SK-N-SH (cell line): Measurements from ENCODE around the gene ANKMY1. TPM values are rescaled to one million over a fixed set of nuclear protein-coding genes. Genes with fewer than 3 reads are reported as not detected.

ENCODE experiments used
- CTCF ChIA-PET: fragments of 300-600, 350-600 bp; formaldehyde crosslinking; extraction: SDS; loops from one replicate; lab custom pipeline; 2021; lab: Yijun Ruan, JAX
- POLR2A ChIA-PET: fragments of 350-600 bp; sonication (Branson Sonifier 250); formaldehyde crosslinking; extraction: SDS; loops from one replicate; lab custom pipeline; 2020; ENCODE audit warnings: antibody characterized with exemption, inconsistent platforms; lab: Yijun Ruan, JAX
- DNase-seq: peaks from one replicate; pipeline ENCODE4 v3.0.0; 2012
- H2AFZ ChIP-seq: fragments of 200-600 bp; sonication (generic); 2 replicates; pipeline ENCODE4 v1.8.1; 2016; ENCODE audit warnings: antibody characterized with exemption, mild to moderate bottlenecking, low read depth
- H3F3A ChIP-seq: fragments of 200-600 bp; sonication (generic); replicated peaks from 2 replicates; pipeline ENCODE3; 2016; ENCODE audit warnings: antibody characterized with exemption, mild to moderate bottlenecking; ENCODE audit not compliant: insufficient read depth
- H3K27ac ChIP-seq, 2 experiments: fragments of 200-500 bp in 1 of 2; fragments of 200-600 bp in 1 of 2; sonication (Bioruptor generic) in 1 of 2; sonication (generic), shearing (Covaris generic) in 1 of 2; 2 replicates each; pipeline versions ENCODE4 v1.5.1 to v1.6.1; 2014 to 2016; ENCODE audit warnings: low read depth in 2 of 2, inconsistent platforms in 1 of 2, low read length in 1 of 2, mild to moderate bottlenecking in 1 of 2, mixed read lengths in 1 of 2
- H3K27me3 ChIP-seq: fragments of 200-600 bp; sonication (generic), shearing (Covaris generic); 2 replicates; pipeline ENCODE4 v1.6.1; 2016; ENCODE audit warnings: mixed run types; ENCODE audit not compliant: insufficient read depth
- H3K36me3 ChIP-seq, 2 experiments: fragments of 200-500 bp in 1 of 2; fragments of 200-600 bp in 1 of 2; sonication (Bioruptor generic) in 1 of 2; sonication (generic) in 1 of 2; replicated peaks in 1 of 2; 2 replicates each; pipeline versions ENCODE3 to v1.5.1; 2014 to 2016; ENCODE audit warnings: low read length in 1 of 2, mild to moderate bottlenecking in 1 of 2; ENCODE audit not compliant: insufficient read depth in 2 of 2, control insufficient read depth in 1 of 2
- H3K4me1 ChIP-seq, 2 experiments: fragments of 200-500 bp in 1 of 2; fragments of 200-600 bp in 1 of 2; sonication (Bioruptor generic) in 1 of 2; sonication (generic), shearing (Covaris generic) in 1 of 2; 2 replicates each; pipeline versions ENCODE4 v1.5.1 to v1.6.1; 2014 to 2016; ENCODE audit warnings: low read depth in 1 of 2, low read length in 1 of 2, mixed run types in 1 of 2; ENCODE audit not compliant: insufficient read depth in 2 of 2, control insufficient read depth in 1 of 2
- H3K4me2 ChIP-seq: fragments of 200-600 bp; sonication (generic), shearing (Covaris generic); 2 replicates; pipeline ENCODE4 v1.6.1; 2017; ENCODE audit warnings: mixed run types
- H3K4me3 ChIP-seq, 2 experiments: fragments of 200-500 bp in 1 of 2; fragments of 200-600 bp in 1 of 2; sonication (Bioruptor generic) in 1 of 2; sonication (generic), shearing (Covaris generic) in 1 of 2; 2 replicates each; pipeline versions ENCODE4 v1.5.1 to v1.8.1; 2014 to 2016; ENCODE audit warnings: low read depth in 2 of 2, inconsistent platforms in 1 of 2, low read length in 1 of 2, mild to moderate bottlenecking in 1 of 2, mixed read lengths in 1 of 2, moderate library complexity in 1 of 2
- H3K79me2 ChIP-seq: fragments of 200-600 bp; sonication (generic); 2 replicates; pipeline ENCODE4 v1.8.1; 2017; ENCODE audit warnings: mild to moderate bottlenecking; ENCODE audit not compliant: insufficient read depth
- H3K9ac ChIP-seq: fragments of 200-600 bp; sonication (generic); 2 replicates; pipeline ENCODE4 v1.6.1; 2017; ENCODE audit warnings: mixed run types
- H3K9me2 ChIP-seq: fragments of 200-600 bp; sonication (generic); 2 replicates; pipeline ENCODE4 v1.6.1; 2017; ENCODE audit warnings: mixed run types
- H3K9me3 ChIP-seq: fragments of 200-600 bp; sonication (generic); 2 replicates; pipeline ENCODE4 v1.6.1; 2017; ENCODE audit warnings: mixed run types, mild to moderate bottlenecking, moderate library complexity
- H4K20me1 ChIP-seq: fragments of 200-600 bp; sonication (generic); 2 replicates; pipeline ENCODE4 v1.6.1; 2017; ENCODE audit warnings: mild to moderate bottlenecking, mixed run types; ENCODE audit not compliant: insufficient read depth
- CHD2 ChIP-seq: fragments of 150-350 bp; IDR thresholded peaks from 2 replicates; pipeline ENCODE4 v1.6.1; 2018; ENCODE audit warnings: low read length; ENCODE audit not compliant: partially characterized antibody
- EP300 ChIP-seq, 2 experiments: IDR thresholded peaks; 2 replicates each; pipeline versions ENCODE4 v1.4.0 to v1.6.1; 2012; ENCODE audit warnings: borderline replicate concordance in 1 of 2, low read depth in 1 of 2, low read length in 1 of 2
- FOSL2 ChIP-seq: IDR thresholded peaks from 2 replicates; pipeline ENCODE4 v1.4.0; 2012; ENCODE audit warnings: low read depth, mild to moderate bottlenecking, moderate library complexity, borderline replicate concordance
- JUND ChIP-seq: IDR thresholded peaks from 2 replicates; pipeline ENCODE4 v1.4.0; 2012
- MEF2A ChIP-seq: IDR thresholded peaks from 2 replicates; pipeline ENCODE4 v1.4.0; 2012; ENCODE audit warnings: low read depth, borderline replicate concordance
- NFIC ChIP-seq: IDR thresholded peaks from 2 replicates; pipeline ENCODE4 v1.4.0; 2012; ENCODE audit warnings: borderline replicate concordance
- POLR2AphosphoS5 ChIP-seq: IDR thresholded peaks from 2 replicates; pipeline ENCODE4 v1.6.1; 2012; ENCODE audit warnings: low read depth, low read length
- RAD21 ChIP-seq: IDR thresholded peaks from 2 replicates; pipeline ENCODE4 v1.6.1; 2012; ENCODE audit warnings: mild to moderate bottlenecking, low read length
- SMC3 ChIP-seq: IDR thresholded peaks from 2 replicates; pipeline ENCODE4 v1.6.1; 2012; ENCODE audit warnings: low read depth, low read length, improper control_type of control experiment
- TCF12 ChIP-seq: IDR thresholded peaks from 2 replicates; pipeline ENCODE4 v1.4.0; 2012
- WGBS: methylation state at CpG from one replicate; pipeline ENCODE4 v1.1.6; 2017; ENCODE audit warnings: low lambda C conversion rate; 5-methylcytosine and 5-hydroxymethylcytosine counted together
- polyA plus RNA-seq, 3 experiments: library from polyadenylated mRNA; depleted of rRNA; stranded (reverse); fragments of >200 nt; gene quantifications; 2 replicates each; pipeline ENCODE4 v1.2.3, GENCODE V29; 2012
- TF ChIP-seq, protein P1 (sequence below): IDR thresholded peaks from 2 replicates; pipeline ENCODE4 v1.4.0; 2012; ENCODE audit warnings: low read depth, borderline replicate concordance
- TF ChIP-seq, protein P2 (sequence below): IDR thresholded peaks from 2 replicates; pipeline ENCODE4 v1.4.0; 2012; ENCODE audit warnings: low read depth
- TF ChIP-seq, protein P3 (sequence below): fragments of 200-600 bp; sonication (generic); IDR thresholded peaks from 2 replicates; pipeline ENCODE4 v1.6.1; 2017; ENCODE audit warnings: antibody characterized with exemption, mild to moderate bottlenecking, moderate library complexity

The ANKMY1 gene
- polyA plus RNA-seq, 1 of the 3 experiments (the other 2 are of a cell fraction) = 12.1 TPM

DNA sequence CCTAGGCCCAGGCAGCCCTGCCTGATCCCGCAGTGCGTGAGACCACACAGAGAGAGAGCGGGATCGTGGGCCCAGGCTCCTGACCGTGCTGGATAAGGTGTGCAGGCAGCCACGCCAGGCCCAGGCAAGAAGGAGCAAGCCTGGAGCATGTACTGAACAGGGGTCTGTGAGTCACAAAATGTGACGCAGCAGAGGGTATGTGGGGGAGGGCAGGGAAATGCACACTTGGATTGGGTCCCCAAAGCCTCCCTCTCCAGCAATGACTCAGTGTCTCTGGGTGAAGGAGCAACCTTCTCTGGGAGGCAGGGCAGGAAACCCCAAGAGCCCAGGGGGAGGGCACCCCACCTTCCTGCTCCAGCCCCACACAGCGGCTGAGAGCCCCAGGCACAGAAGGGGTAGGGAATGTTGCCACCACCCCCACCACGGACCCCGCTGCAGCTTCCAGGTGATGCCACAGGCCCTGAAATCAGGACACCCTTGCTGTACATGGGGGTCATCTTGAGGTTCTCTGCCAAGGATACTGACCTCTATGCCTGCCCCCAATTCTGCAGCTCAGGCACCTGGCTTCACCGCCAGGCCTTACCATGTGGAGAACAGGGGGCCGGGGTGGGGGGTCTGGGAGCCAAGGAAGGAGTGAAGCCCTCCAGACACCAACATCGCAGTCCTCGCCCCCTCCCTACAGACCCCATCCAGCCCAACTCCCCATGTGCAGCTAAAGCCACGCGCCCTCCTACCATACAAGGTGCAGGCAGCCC, 123.6 kb downstream of the ANKMY1 start:
- DNase-seq = no peak
- peak overlapping the region; percentile 67 to 92 for H3K4me3 ChIP-seq
- H3K9ac ChIP-seq = peak overlapping the region; percentile 87

More for the DNA sequence above, 123.6 kb downstream of the ANKMY1 start:
- H3K27me3 ChIP-seq = no peaks in the 10 kb centered on the region
- CTCF ChIA-PET = interaction anchor here (0.8 to 2.1 kb wide), 3 partner anchors 82 to 373 kb away, joined by 3 to 8 read pairs (median 8); no protein-coding TSS in a partner anchor
- no peak overlapping the region; the same call in 1 of the 2 replicates for H2AFZ ChIP-seq
- peak overlapping the region in 1 of 2 experiments; percentile 66; a peak in 2 of 4 replicates for H3K27ac ChIP-seq
- POLR2A ChIA-PET = no interaction called here
- H3K9me3 ChIP-seq = no peaks in the 10 kb centered on the region
- no peaks in the 10 kb centered on the region for H3K36me3 ChIP-seq
- H3F3A ChIP-seq = peaks cover 4% of the 10 kb centered on the region
- no peaks in the 10 kb centered on the region for H3K9me2 ChIP-seq
- H3K4me2 ChIP-seq = peak overlapping the region; percentile 100
- H3K79me2 ChIP-seq = peaks cover 27% of the 10 kb centered on the region
- peaks cover 28% of the 10 kb centered on the region for H4K20me1 ChIP-seq
- peak in 1 of 2 experiments; percentile 56; a peak in 1 of 4 replicates for TF ChIP-seq EP300 (IDR thresholded peaks at IDR 0.05; ENCODE audit: borderline replicate concordance in 1 of 2, low read depth in 1 of 2, low read length in 1 of 2)
- TF ChIP-seq FOSL2 = peak; percentile 90
- TF ChIP-seq, protein P1, sequence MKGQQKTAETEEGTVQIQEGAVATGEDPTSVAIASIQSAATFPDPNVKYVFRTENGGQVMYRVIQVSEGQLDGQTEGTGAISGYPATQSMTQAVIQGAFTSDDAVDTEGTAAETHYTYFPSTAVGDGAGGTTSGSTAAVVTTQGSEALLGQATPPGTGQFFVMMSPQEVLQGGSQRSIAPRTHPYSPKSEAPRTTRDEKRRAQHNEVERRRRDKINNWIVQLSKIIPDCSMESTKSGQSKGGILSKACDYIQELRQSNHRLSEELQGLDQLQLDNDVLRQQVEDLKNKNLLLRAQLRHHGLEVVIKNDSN = no peak
- TF ChIP-seq, protein P2, sequence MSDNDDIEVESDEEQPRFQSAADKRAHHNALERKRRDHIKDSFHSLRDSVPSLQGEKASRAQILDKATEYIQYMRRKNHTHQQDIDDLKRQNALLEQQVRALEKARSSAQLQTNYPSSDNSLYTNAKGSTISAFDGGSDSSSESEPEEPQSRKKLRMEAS = peak; percentile 79
- TF ChIP-seq, protein P3, sequence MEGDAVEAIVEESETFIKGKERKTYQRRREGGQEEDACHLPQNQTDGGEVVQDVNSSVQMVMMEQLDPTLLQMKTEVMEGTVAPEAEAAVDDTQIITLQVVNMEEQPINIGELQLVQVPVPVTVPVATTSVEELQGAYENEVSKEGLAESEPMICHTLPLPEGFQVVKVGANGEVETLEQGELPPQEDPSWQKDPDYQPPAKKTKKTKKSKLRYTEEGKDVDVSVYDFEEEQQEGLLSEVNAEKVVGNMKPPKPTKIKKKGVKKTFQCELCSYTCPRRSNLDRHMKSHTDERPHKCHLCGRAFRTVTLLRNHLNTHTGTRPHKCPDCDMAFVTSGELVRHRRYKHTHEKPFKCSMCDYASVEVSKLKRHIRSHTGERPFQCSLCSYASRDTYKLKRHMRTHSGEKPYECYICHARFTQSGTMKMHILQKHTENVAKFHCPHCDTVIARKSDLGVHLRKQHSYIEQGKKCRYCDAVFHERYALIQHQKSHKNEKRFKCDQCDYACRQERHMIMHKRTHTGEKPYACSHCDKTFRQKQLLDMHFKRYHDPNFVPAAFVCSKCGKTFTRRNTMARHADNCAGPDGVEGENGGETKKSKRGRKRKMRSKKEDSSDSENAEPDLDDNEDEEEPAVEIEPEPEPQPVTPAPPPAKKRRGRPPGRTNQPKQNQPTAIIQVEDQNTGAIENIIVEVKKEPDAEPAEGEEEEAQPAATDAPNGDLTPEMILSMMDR = no peak
- peak; percentile 45; the same call in 1 of the 2 replicates for TF ChIP-seq POLR2AphosphoS5
- peak; percentile 64; the same call in 1 of the 2 replicates for TF ChIP-seq TCF12
- TF ChIP-seq MEF2A = no peak
- TF ChIP-seq CHD2 = peak; percentile 9
- TF ChIP-seq JUND = peak; percentile 83
- no peak for TF ChIP-seq SMC3
- peak; percentile 56 for TF ChIP-seq NFIC
- no peak for TF ChIP-seq RAD21
- WGBS = 78% methylated on average over 14 of the region's 16 CpGs
- H3K4me1 ChIP-seq = peaks cover 14 to 17% of the 10 kb centered on the region in 2 experiments; a peak in 2 of 4 replicates
